ENCODE results near the gene TRNT1. TPM values are rescaled to one million over a fixed set of nuclear protein-coding genes. Genes with fewer than 3 reads are reported as not detected.
A peak's percentile ranks its signal among the peaks of the same experiment; 100 is the strongest.

TRNT1 gene
- total RNA-seq, 3 donors from 2014 or later (not counting 1 experiment from before 2014, with no cell fraction given), result 33.3 to 41.9 (median 36.6) TPM

- peak overlapping the region; percentile 81 to 89 for H3K27ac Mint-ChIP-seq
- Histone ChIP-seq H3K27me3 (ENCODE audit: control insufficient read depth, insufficient read depth, low read length) (no peaks in the 10 kb centered on the region), H3K36me3 (ENCODE audit: control insufficient read depth, insufficient read depth, low read length) (peaks cover 93% of the 10 kb centered on the region), H3K27ac (ENCODE audit: low read length) (no peak overlapping the region), H3K9me3 (ENCODE audit: control insufficient read depth, insufficient read depth, low read length) (no peaks in the 10 kb centered on the region), H3K4me1 (ENCODE audit: control insufficient read depth, insufficient read depth, low read length) (peaks cover 4% of the 10 kb centered on the region), H3K4me3 (ENCODE audit: low read length) (no peak overlapping the region)
- WGBS (ENCODE audit: insufficient coverage), result 98% methylated on average over 5 of the region's 5 CpGs
- peaks cover 17% of the 10 kb centered on the region for H3K36me3 Mint-ChIP-seq
- no peak for TF ChIP-seq CTCF (IDR thresholded peaks at IDR 0.05)
- H3K9me3 Mint-ChIP-seq, result no peaks in the 10 kb centered on the region
- no peaks in the 10 kb centered on the region for H3K27me3 Mint-ChIP-seq (ENCODE audit: low read depth in 2 of 2)
- peaks cover 32 to 49% of the 10 kb centered on the region in 2 donors for H3K4me1 Mint-ChIP-seq
- ATAC-seq (no peak), DNase-seq (no peak)
- intact Hi-C loops (cut with micrococcal nuclease), result no loop called here
- H3K4me3 Mint-ChIP-seq, result no peak overlapping the region
Observed at GRCh38 chr3:3154879-3155610, 28.3 kb downstream of the TRNT1 start.

DNA sequence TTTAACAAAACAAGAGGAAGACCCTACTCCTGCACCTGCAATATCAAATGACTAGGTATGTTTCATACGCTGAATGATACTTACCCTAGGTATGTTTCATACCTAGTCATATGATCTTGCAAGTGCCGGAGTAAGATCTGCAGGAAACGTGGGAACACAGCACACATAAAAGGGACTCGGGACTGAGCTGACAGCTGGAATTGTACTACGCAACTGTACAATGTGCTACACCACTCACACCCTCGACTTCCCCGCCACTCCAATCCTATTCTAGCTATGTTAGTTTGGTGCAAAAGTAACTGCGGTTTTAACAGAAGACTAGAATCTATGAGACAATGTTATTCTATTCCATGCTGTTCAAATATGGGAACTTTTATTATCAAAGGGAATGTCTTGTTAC lies 30.7 kb downstream of the TRNT1 start:
- intact Hi-C loops (cut with micrococcal nuclease), result no loop called here
- Histone ChIP-seq H3K36me3 (ENCODE audit: control insufficient read depth, insufficient read depth, low read length) (peaks cover 88% of the 10 kb centered on the region), H3K4me3 (ENCODE audit: low read length) (no peak overlapping the region), H3K9me3 (ENCODE audit: control insufficient read depth, insufficient read depth, low read length) (no peaks in the 10 kb centered on the region), H3K4me1 (ENCODE audit: control insufficient read depth, insufficient read depth, low read length) (peaks cover 4% of the 10 kb centered on the region), H3K27me3 (ENCODE audit: control insufficient read depth, insufficient read depth, low read length) (no peaks in the 10 kb centered on the region), H3K27ac (ENCODE audit: low read length) (no peak overlapping the region)
- Mint-ChIP-seq H3K9me3 (no peaks in the 10 kb centered on the region), H3K36me3 (peaks cover 11% of the 10 kb centered on the region), H3K4me3 (no peak overlapping the region), H3K4me1 (peaks cover 41 to 50% of the 10 kb centered on the region in 2 donors), H3K27ac (peak overlapping the region in 1 of 2 donors; percentile 81), H3K27me3 (ENCODE audit: low read depth in 2 of 2) (no peaks in the 10 kb centered on the region)
- ATAC-seq (no peak), DNase-seq (no peak)
- WGBS (ENCODE audit: insufficient coverage), result 98% methylated on average over 7 of the region's 8 CpGs
- TF ChIP-seq CTCF (IDR thresholded peaks at IDR 0.05), result no peak

GRCh38 chr3:3160826-3161225 lies 34.1 kb downstream of the TRNT1 start:
- peaks cover 36 to 65% of the 10 kb centered on the region in 2 donors for H3K4me1 Mint-ChIP-seq
- no peaks in the 10 kb centered on the region for H3K27me3 Mint-ChIP-seq (ENCODE audit: low read depth in 2 of 2)
- H3K36me3 ChIP-seq (ENCODE audit: control insufficient read depth, insufficient read depth, low read length), result peaks cover 87% of the 10 kb centered on the region
- no peaks in the 10 kb centered on the region for H3K9me3 Mint-ChIP-seq
- no peak overlapping the region for H3K4me3 Mint-ChIP-seq
- no peaks in the 10 kb centered on the region for H3K9me3 ChIP-seq (ENCODE audit: control insufficient read depth, insufficient read depth, low read length)
- DNase-seq (no peak), ATAC-seq (no peak)
- no peak overlapping the region for H3K27ac ChIP-seq (ENCODE audit: low read length)
- H3K36me3 Mint-ChIP-seq, result peaks cover under 1% of the 10 kb centered on the region
- H3K4me1 ChIP-seq (ENCODE audit: control insufficient read depth, insufficient read depth, low read length), result peaks cover 4% of the 10 kb centered on the region
- no peak for TF ChIP-seq CTCF (IDR thresholded peaks at IDR 0.05)
- peak overlapping the region; percentile 43 to 49 for H3K27ac Mint-ChIP-seq
- 94% methylated on average over 2 of the region's 2 CpGs for WGBS (ENCODE audit: insufficient coverage)
- intact Hi-C loops (cut with micrococcal nuclease), result no loop called here
- no peak overlapping the region for H3K4me3 ChIP-seq (ENCODE audit: low read length)
- no peaks in the 10 kb centered on the region for H3K27me3 ChIP-seq (ENCODE audit: control insufficient read depth, insufficient read depth, low read length)

DNA sequence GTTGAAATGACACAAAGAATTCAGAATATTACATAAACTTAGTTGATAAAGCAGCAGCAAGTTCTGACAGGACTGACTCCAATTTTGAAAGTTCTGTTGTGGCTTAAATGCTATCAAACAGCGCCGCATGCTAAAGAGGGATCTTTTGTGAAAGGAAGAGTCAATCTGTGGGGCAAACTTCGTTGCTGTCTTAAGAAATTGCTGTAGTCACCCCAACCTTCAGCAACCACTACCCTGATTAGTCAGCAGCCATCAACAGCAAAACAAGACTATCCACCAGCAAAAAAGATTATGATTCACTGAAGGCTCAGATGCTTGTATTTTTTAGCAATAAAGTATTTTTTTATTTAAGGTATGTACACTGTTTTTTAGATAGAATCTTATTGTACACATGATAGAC lies 38.5 kb downstream of the TRNT1 start:
- peaks cover 16% of the 10 kb centered on the region for H3K36me3 Mint-ChIP-seq
- no peak overlapping the region for H3K4me3 ChIP-seq (ENCODE audit: low read length)
- H3K4me1 Mint-ChIP-seq, result peaks cover 30 to 56% of the 10 kb centered on the region in 2 donors
- ATAC-seq, result no peak
- H3K27ac ChIP-seq (ENCODE audit: low read length), result no peak overlapping the region
- peaks cover 87% of the 10 kb centered on the region for H3K36me3 ChIP-seq (ENCODE audit: control insufficient read depth, insufficient read depth, low read length)
- no peak for DNase-seq
- 91% methylated on average over 2 of the region's 3 CpGs for WGBS (ENCODE audit: insufficient coverage)
- H3K27ac Mint-ChIP-seq, result peak overlapping the region; percentile 69 to 71
- no peak for TF ChIP-seq CTCF (IDR thresholded peaks at IDR 0.05)
- no peaks in the 10 kb centered on the region for H3K9me3 ChIP-seq (ENCODE audit: control insufficient read depth, insufficient read depth, low read length)
- H3K4me1 ChIP-seq (ENCODE audit: control insufficient read depth, insufficient read depth, low read length), result no peaks in the 10 kb centered on the region
- no peaks in the 10 kb centered on the region for H3K27me3 Mint-ChIP-seq (ENCODE audit: low read depth in 2 of 2)
- no peaks in the 10 kb centered on the region for H3K27me3 ChIP-seq (ENCODE audit: control insufficient read depth, insufficient read depth, low read length)
- intact Hi-C loops (cut with micrococcal nuclease), result no loop called here
- H3K9me3 Mint-ChIP-seq, result no peaks in the 10 kb centered on the region
- H3K4me3 Mint-ChIP-seq, result no peak overlapping the region

Measured in natural killer cell (primary cell).